Esophagus squamous epithelium (tissue), 4 donors: ENCODE data around the gene TMEM89.

Experiments
- POLR2A ChIP-seq, 4 donors: fragments of 450-650 bp; IDR thresholded peaks; one replicate each; pipeline ENCODE4 v1.6.1; 2017; ENCODE audit warnings: antibody characterized with exemption in 4 of 4, mild to moderate bottlenecking in 4 of 4, moderate library complexity in 3 of 4
- TF ChIP-seq, protein P1 (sequence below), 6 experiments: fragments of 450-650 bp in 4 of 6; fragments of 200-600 bp in 2 of 6; sonication (generic) in 2 of 6; IDR thresholded peaks; one replicate each; pipeline ENCODE4 v1.5.1; 2016 to 2019; ENCODE audit warnings: antibody characterized with exemption in 6 of 6, mild to moderate bottlenecking in 4 of 6, moderate library complexity in 4 of 6

- TF ChIP-seq, protein P1, sequence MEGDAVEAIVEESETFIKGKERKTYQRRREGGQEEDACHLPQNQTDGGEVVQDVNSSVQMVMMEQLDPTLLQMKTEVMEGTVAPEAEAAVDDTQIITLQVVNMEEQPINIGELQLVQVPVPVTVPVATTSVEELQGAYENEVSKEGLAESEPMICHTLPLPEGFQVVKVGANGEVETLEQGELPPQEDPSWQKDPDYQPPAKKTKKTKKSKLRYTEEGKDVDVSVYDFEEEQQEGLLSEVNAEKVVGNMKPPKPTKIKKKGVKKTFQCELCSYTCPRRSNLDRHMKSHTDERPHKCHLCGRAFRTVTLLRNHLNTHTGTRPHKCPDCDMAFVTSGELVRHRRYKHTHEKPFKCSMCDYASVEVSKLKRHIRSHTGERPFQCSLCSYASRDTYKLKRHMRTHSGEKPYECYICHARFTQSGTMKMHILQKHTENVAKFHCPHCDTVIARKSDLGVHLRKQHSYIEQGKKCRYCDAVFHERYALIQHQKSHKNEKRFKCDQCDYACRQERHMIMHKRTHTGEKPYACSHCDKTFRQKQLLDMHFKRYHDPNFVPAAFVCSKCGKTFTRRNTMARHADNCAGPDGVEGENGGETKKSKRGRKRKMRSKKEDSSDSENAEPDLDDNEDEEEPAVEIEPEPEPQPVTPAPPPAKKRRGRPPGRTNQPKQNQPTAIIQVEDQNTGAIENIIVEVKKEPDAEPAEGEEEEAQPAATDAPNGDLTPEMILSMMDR (IDR thresholded peaks at IDR 0.05): no peak
- no peak for TF ChIP-seq POLR2A (IDR thresholded peaks at IDR 0.05)
Observed at GRCh38 chr3:48601622-48601994, 20.0 kb downstream of the TMEM89 start.
